ENCODE measurements around the gene DNAH9.

DNA sequence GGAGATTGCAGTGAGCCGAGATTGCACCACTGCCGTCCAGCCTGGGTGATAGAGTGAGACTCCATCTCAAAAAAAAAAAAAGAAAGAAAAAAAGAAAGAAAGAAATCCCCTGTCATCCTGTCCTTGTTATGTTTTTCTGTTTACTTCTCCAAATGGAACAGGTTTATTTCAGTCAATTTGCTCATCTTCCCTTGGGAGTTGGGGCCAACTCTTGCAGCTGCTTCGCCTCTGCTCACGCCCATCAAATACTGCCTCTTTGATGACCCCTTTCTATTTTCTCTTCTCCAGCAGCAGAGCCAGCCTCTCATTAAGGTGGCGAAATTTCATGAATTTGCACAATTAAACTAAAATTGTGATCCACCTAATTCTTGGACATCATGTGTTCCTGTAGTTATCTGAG is 225.6 kb downstream of the DNAH9 start:
- TF ChIP-seq, protein P1, sequence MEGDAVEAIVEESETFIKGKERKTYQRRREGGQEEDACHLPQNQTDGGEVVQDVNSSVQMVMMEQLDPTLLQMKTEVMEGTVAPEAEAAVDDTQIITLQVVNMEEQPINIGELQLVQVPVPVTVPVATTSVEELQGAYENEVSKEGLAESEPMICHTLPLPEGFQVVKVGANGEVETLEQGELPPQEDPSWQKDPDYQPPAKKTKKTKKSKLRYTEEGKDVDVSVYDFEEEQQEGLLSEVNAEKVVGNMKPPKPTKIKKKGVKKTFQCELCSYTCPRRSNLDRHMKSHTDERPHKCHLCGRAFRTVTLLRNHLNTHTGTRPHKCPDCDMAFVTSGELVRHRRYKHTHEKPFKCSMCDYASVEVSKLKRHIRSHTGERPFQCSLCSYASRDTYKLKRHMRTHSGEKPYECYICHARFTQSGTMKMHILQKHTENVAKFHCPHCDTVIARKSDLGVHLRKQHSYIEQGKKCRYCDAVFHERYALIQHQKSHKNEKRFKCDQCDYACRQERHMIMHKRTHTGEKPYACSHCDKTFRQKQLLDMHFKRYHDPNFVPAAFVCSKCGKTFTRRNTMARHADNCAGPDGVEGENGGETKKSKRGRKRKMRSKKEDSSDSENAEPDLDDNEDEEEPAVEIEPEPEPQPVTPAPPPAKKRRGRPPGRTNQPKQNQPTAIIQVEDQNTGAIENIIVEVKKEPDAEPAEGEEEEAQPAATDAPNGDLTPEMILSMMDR (optimal IDR thresholded peaks at IDR 0.05 in 1 of 3, IDR thresholded peaks at IDR 0.05 in 1 of 3, conservative IDR thresholded peaks at IDR 0.05 in 1 of 3; ENCODE audit: extremely low read depth in 1 of 3, insufficient read depth in 2 of 3, low read length in 3 of 3) = no peak
- TF ChIP-seq EZH2 (IDR thresholded peaks at IDR 0.05; ENCODE audit: low read length) = no peak
